Stimulated activated CD8-positive, alpha-beta memory T cell treated with anti-CD3 and anti-CD28 coated beads, Interleukin-7, amount 100 ng/mL, for 24 hours (primary cell): Measurements from ENCODE around the gene ERO1A.

ENCODE experiments used
- DNase-seq: peaks from one replicate; pipeline ENCODE4 v3.0.0-alpha.2; 2020; ENCODE audit warnings: low read depth

ERO1A gene

DNA sequence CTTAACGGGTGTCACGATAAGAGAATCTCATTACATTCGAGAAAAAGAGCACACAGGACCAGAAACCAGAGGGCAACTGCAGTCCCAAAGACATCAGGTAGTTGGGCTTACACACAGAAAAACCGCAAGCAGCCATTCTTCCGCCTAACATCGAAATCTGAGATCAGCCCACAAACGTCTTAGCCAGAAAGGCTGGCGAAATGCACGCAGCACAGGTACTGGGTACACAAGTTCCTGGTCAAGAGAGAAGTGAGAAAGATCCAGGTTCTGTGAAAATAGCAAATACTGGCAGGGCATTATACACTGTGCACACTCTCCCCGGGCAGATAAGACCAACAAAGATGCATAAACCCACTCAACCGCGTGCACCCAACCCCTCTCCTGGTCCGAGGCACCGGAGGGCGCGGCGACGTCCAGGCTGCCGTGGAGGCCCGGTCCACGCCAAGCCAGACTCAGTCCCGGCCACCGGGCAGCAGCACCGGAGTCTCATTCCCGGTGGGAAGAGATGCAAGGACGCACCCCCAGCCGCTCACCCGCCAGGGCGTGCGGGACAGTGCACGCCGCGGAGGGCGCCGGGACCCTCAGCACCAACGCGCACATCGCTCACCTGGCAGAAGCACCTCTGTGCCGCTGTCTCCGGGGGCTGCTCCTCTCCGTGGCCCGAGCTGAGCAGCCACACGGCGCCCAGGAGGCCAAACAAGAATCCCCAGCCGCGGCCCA is 437 bp downstream of the ERO1A start:
- peak; percentile 42 for DNase-seq

DNA sequence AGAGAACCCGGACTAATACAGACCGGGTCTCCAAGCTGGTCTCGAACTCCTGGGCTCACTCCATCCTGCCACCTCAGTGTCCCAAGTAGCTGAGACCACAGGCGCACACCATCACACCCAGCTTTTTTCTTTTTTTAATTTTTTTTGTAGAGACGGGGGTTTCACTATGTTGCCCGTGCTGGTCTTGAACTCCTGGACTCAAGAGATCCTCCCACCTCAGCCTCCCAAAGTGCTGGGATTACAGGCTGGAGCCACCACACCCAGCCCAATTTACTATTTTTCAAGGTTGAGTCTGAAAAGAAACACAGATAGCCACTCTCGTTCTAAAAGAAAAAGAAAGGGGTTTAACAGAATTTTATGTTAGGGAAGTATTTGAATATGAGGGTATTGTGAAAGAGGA is 1.8 kb downstream of the ERO1A start:
- DNase-seq = no peak

DNA sequence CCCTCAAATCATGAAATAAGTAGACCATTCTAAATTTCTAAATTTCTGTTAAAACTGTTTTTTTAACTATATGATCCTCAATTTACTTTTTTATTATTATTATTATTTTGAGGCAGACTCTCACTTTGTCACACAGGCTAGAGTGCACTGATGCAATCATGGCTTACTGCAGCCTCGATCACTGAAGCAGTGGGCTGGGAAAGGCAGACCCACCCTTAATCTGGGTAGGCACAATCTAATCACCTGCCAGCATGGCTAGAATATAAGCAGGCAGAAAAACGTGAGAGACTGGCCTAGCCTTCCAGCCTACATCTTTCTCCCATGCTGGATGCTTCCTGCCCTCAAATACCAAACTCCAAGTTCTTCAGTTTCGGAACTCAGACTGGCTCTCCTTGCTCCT is 2.3 kb downstream of the ERO1A start:
- DNase-seq = no peak

DNA sequence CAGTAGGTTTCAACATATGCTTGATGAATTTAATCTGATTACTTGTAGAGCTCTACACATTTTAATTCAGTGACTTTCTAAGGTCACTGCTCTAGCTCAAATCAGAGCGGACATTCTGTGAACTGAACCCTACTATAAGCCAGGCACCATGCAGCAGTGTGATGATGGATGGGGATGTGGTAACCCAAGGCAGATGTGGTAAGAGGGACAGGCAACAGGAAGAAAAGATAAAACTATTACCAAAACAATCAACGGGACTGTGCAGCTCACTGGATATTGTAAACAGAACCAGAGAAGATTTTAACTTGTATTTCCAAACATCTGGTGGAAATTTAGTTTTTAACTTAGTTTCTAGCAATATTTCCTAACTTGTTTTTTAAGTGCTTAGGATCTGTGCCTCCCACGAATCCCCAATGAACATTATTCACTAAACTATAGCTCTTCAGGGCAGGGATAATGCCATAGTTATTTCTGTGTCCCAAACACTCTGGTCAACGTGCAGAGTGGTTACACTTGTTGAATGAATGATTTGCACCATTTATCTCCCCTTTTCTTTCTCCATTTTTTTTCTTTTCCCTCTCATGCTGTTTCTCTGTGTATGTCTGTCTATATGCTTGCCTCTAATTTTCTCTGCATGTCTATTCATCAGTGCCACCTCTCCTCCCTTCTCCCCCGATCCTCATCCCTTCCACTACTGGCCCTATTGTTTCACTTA is 3.0 kb downstream of the ERO1A start:
- no peak for DNase-seq

DNA sequence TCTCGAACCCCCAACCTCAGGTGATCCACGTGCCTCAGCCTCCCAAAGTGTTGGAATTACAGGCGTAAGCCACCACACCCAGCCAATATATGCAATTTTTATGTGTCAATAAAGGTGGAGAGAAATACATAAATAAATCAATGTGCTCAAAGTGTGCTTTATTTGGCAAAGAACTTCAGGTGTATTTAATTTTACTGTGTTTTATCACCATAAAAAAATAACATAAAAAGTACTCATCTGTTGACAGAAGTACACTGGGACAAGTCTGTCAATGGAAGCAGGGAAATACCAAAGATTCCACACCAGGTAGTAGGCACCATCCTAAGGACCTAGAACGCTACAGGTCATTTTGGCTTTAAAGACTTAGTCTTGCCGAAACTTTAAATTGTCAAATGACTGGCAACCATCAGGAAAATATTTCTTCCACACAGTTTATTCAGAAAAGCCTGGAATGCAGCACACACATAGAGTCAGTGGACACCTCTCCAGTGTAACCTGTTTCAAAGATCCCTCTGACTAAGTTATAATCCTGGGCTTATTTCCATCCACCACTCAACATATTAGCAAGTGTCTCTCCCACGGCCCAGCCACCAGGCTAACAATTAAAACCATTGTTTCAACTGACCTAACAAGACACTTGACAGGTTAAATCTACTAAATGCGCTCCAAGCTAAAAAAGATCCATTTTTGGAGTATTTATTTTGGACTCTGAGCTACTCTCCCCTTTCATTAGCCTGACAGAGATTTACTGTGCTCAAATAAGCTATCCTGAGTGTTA is 4.2 kb downstream of the ERO1A start:
- DNase-seq = no peak

DNA sequence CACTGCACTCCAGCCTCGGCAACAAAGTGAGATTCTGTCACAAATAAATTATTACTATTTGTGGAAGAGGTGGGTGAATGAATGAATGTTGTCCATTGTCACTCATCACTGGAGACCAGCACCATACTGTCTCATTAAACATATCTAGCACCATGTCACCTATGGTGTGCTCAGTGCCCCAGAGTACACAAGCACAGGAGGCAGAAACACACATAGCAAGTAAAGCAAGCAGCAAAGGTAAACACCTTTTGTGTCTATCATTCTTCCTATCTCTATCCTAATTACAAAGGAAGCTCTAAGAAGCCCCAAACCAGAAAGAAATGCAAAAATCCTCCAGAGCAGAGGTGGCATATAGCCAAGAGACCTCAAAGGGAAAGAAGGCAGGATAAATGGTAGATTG is 9.2 kb downstream of the ERO1A start:
- no peak for DNase-seq

DNA sequence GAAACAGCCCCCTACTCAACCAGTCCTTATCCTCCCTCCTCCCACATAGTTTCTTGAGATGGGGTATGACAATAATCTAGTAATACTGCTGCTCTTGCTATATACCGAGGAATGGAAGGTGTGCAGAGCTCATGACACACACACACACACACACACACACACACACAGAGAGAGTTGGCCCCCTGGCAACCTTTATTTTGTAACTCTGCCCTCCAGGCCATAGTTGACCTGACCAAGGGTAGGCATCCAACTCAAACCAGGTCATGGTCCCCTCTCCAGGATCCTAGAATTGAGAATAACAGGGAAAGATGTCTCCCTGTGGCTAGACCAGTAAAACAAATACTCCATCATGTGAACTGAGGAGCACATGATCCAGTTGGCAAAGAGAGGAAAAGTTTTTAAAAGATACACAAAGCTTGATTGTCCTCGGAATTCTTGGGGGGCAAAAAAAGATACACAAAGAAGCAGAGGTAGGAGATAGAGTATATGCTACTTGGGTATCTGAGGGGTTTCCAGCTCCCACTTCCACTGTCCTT is 11.3 kb downstream of the ERO1A start:
- DNase-seq = no peak

DNA sequence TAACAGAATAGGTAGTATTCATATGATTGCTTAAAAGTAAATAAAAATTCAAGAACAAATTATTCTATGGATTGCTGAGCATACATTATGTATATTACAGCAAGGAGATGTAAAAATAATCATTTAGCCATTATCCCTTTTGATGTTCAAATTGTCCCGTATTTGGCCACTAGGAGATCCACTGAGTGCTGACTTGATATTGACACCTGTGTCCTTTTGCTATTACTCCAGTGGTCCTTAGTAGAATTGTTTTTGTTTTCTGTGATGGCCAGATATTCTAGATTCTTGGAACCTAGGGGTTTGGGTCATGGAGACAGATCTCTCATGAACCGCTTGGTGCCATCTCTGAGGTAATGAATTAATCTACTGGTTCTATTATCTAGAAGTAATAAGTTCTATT is 16.8 kb downstream of the ERO1A start:
- DNase-seq = no peak

DNA sequence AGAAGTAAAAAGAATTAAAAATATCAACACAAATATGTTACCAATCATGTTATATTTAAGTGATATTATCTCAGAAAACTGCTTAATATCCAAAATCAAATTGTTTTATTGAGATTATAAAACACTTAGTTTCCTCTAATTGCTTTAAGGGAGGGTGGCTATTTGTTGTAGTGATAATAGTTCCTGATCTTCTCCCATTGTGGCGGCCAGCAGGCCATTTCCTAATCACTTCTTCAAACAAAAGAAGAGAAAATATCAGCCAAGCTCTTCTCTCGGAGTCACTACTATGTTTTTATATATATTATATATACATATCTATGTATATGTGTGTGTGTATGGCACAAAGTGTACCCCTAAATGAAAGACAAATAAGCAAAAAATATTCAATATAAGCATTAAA is 31.5 kb downstream of the ERO1A start:
- DNase-seq = no peak

DNA sequence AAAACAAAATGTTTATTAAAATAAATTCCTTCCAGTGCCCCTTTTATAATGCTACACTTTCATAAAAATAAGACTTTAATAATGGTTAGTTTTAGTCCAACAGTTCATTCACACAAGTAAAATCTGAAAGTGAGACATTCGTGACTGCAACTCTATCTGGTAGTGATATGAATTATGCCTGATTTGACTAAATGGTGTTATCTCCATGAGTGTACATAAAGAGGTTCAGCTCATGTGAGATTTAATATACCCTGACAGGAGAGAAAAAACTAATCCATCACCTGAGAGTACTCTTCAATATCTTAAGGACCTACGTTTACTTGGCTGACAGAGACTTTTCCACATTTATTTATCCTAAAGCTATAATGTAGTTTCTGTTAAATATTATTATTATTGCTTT is 34.0 kb downstream of the ERO1A start:
- no peak for DNase-seq

DNA sequence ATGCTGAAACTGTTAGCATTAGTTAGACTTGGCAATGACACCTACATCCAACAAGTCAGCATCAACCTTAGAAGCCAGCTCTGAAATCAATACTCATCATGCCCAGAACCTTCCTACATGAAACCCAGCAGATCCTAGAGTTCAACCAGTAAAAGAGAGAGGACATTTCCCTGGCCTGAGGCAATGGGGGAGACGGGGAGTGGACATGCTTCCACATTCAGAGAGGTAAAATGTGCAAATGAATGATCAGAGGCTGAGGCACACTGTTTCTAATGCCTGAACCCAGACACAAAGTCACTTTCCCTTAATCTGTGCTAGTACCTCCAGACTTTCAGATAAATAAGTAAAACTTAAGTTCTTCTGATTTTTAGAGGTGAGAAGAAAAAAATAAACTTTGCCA is 34.5 kb downstream of the ERO1A start:
- no peak for DNase-seq

DNA sequence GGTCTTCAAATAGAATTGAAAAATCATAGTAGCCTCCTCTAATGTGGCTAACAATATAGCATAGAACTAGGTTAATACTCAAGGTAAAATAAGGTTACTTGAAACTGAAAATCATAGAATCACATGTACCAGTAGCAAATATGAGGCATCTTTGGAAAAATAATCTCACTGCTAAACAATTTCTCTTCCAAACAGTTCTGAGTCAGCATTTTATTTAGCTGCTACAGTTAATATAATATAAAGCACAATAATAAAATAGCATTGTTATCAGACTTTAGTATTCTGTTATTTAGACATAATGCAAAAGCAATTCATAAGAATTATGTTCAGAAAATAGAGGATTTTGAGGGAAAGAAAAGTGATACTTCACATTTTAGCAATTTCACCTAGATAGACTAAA is 35.0 kb downstream of the ERO1A start:
- no peak for DNase-seq

DNA sequence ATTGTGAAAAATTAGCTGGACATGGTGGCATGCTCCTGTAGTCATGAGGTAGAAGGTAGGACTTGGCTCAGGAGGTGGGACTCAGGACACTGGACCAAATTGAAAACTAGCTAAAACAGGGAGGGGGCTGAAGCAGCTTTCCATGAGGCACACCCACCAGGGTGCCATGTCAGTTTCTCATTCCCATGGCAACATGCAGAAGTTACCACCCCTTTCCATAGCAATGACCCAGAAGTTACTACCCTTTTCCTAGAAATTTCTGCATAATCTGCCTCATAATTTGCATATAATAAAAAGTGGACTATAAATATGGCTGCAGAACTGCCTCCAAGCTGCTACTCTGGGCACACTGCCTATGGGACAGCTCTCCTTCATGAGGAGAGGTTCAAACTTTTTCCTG is 38.5 kb downstream of the ERO1A start:
- no peak for DNase-seq

DNA sequence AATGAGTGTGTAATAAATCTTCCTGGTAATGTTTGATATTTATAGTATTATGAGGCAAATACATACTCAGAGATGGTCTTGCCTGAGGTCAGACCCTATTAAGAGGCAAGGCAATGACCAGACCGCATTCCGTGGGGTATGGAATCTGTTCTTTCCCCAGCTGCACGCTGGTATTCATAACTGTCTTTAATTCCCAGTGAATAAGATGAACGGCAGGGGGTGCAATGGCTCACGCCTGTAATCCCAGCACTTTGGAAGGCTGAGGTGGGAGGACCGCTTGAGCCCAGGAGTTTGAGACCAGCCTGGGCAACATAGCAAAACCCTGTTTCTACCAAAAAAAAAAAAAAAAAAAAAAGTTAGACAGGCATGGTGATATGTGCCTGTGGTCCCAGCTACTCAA is 44.6 kb downstream of the ERO1A start:
- DNase-seq = no peak

DNA sequence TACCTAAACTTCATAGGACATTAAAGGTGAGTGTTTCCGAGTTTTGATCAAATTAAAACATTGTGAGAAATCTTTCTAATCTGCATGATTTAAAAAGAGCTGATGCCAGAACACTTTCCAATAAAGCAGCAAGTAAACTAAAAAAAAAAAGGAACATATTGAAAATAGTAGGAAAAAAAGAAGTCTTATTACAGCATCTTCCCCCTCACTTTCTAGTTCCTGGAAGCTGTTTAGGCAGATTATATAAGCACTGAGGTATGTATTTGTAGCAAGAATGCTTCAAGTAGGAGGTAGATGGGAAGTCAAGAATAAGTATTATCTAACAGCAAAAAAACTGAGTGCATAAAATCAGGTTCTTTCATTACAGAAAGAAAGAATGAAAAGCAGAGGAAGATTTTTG is 45.8 kb downstream of the ERO1A start:
- DNase-seq = no peak

DNA sequence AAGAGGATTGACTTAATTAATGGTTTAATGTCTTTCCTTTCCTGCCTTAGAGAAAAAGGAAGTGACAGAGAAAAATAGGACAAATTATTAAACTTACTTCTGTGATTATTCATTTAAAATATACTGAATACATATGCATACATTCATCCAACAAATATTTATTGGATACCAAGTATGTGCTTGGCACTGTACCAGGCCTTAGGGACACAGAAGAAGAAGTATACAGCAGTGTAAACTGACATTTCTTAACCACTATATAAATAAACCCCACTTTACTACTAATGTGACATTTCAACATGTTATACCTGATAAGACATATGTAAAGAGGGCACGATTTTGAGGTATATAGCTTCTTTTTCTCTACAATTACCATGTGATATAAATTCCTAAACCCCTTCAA is 53.6 kb downstream of the ERO1A start:
- DNase-seq = no peak

DNA sequence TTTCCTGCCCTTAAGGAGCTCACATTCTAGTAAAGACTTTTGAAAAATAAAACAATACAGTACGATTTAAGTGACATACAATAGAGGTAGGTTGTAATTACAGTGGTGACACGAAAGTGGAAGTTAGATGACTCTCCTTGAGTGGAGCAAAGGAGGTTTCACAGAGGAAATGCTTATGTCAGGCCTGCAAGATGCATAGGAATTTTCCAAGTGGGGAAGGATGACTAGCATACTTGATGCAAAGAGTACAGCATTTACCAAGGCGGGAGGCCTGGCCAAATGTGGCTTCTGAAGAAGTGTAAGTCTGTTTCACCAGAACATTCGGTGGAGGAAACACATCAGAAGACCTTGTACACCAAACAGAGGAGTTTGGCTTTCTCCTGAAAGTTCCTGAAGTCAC is 55.2 kb downstream of the ERO1A start:
- no peak for DNase-seq

DNA sequence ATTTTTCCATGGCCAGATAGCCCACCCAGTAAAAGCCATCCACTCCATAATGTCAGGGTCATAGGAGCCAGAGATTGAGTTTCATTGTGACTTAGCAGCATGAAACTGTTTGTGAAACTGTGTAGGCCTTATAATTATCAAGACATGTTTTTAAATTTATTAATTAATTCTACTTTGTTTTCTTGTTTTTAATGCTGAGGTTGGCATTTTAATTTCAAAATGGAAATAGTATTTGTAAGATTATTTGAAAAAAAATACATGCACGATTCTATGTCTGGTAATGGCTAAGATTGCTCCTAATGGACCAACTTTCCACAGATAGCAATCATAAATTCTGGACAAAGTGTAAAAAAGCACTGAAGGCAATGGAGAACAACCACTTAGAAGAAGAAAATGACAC is 75.7 kb downstream of the ERO1A start:
- DNase-seq = no peak

DNA sequence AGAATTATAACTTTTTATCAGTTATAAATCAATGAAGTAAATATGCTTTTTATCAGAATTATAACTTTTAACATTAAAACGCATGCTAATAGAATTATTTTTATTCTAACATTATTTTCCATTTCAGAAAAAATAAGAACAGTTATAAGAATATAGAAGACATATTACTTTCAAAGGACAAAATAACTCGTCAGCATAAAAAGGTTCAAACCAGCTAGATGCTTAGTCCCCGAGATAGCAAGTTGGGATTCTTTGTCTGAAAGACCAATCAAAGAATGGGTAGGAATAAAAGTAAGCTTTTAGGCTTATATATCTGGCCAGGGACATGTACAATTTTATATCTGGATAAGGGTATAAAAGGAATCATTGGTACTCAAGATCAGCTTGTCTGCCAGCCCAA is 76.8 kb downstream of the ERO1A start:
- no peak for DNase-seq

DNA sequence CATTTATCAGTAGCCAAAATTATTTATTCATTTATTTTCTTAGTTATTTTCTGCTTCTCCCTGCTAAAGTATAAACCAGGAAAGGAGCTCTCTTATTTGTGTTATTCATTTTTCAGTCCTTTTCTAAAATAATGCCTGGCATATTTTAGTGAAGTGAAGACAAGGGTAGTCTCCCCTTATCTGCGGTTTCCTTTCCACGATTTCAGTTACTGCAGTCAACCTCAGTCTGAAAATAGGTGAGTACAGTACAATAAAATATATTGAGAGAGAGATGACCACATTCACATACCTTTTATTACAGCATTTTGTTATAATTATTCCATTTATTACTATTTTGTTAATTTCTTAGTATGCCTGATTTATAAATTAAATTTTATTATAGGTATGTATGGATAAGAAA is 85.2 kb downstream of the ERO1A start:
- DNase-seq = no peak

DNA sequence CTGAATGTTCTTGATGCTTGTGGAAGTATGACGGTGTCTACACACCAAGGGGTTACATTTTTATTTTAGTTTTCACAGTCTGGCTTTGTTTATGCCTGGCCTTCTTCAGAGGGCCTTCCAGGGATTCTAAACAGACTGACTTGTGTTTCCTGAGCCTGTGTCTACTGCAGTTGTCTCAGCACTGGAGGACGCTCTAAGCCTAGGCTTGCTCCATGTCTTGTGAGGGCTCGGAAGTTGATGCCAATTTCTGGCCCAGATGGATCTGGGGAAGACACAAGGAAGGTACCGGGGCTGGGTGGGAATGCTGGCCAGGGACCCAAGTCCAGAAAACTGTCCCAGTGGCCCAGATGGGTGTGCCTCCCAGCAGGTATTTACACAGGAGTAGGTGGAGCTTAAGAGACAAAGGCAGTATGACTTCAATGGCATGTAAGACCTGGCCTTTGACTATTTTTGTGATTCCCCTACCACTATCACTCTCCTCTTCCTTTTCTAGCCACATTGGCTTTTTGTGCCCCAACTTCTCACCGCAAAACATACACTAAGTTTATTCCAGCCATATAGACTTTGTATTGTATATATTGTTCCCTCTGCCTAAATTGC is 85.8 kb downstream of the ERO1A start:
- DNase-seq = no peak

DNA sequence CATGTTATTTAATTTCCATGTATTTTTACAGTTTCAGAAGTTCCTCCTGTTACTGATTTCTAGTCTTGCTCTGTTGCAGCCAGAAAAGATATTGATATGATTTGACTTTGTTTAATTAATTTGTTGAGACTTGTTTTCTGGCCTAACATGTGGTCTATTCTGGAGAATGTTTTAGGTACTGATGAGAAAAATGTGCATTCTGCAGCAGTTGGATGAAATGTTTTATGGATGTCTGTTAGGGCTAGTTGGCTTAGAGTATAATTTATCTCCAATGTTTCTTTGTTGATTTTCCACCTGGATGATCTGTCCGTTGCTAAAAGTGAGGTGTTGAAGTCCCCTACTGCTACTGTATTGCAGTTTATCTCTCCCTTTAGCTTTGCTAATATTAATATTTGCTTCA is 88.3 kb downstream of the ERO1A start:
- DNase-seq = no peak

DNA sequence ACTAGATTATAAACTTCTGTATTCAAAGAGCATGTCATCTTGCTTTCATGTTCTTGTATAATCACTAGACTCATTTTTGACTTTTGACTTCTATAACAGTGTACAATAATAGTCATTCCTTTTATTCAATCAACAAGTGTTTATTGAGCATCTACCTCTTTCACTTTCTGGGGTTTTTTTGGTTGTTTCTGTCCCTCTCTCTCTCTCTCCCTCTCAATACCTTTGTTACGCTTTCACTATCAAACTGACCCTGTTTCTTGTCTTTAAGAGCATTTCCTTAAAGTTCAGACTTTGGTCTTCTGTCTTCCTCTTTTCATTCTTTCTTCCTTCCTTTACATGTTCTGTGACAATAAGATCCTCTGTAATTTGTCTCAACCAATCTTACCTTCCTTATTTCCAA is 93.2 kb downstream of the ERO1A start:
- DNase-seq = no peak
